Smooth muscle cell (in vitro differentiated cells): ENCODE measurements around the gene LDLRAP1. TPM values are rescaled to one million over a fixed set of nuclear protein-coding genes. Genes with fewer than 3 reads are reported as not detected.

Experiments
- DNase-seq: peaks from one replicate; lab custom pipeline; 2025; ENCODE audit not compliant: unreplicated experiment; lab: John Stamatoyannopoulos, UW
- H2AFZ ChIP-seq: fragments of 200-600 bp; sonication (generic); 2 replicates; pipeline ENCODE4 v1.6.0; 2016; ENCODE audit warnings: antibody characterized with exemption, low read depth, mild to moderate bottlenecking
- H3F3A ChIP-seq: fragments of 200-600 bp; sonication (generic); 2 replicates; pipeline ENCODE4 v1.6.0; 2017; ENCODE audit warnings: antibody characterized with exemption, low read depth
- H3K27ac ChIP-seq: fragments of 200-600 bp; sonication (generic); 2 replicates; pipeline ENCODE4 v1.5.1; 2016; ENCODE audit warnings: low read depth, mild to moderate bottlenecking
- H3K27me3 ChIP-seq: fragments of 200-600 bp; sonication (generic); 2 replicates; pipeline ENCODE4 v1.6.1; 2016; ENCODE audit warnings: low read depth, mild to moderate bottlenecking
- H3K36me3 ChIP-seq: fragments of 200-600 bp; sonication (generic); 2 replicates; pipeline ENCODE4 v1.5.1; 2016; ENCODE audit warnings: low read depth
- H3K4me1 ChIP-seq: fragments of 200-600 bp; sonication (generic); 2 replicates; pipeline ENCODE4 v1.5.1; 2016; ENCODE audit warnings: low read depth
- H3K4me2 ChIP-seq: fragments of 200-600 bp; sonication (generic); 2 replicates; pipeline ENCODE4 v1.6.0; 2016; ENCODE audit warnings: mild to moderate bottlenecking
- H3K4me3 ChIP-seq: fragments of 200-600 bp; sonication (generic); 2 replicates; pipeline ENCODE4 v1.5.1; 2016; ENCODE audit warnings: mild to moderate bottlenecking
- H3K79me2 ChIP-seq: fragments of 200-600 bp; sonication (generic); 2 replicates; pipeline ENCODE4 v1.6.0; 2016; ENCODE audit warnings: low read depth, mild to moderate bottlenecking
- H3K9ac ChIP-seq: fragments of 200-600 bp; sonication (generic); 2 replicates; pipeline ENCODE4 v1.6.0; 2016; ENCODE audit warnings: low read depth
- H3K9me3 ChIP-seq: fragments of 200-600 bp; sonication (generic); replicated peaks from 2 replicates; pipeline ENCODE4 v1.5.1; 2016; ENCODE audit warnings: low read depth
- H4K20me1 ChIP-seq: fragments of 200-600 bp; sonication (generic); 2 replicates; pipeline ENCODE4 v1.6.0; 2016; ENCODE audit warnings: low read depth
- whole genome bisulfite sequencing: methylation state at CpG from one replicate; pipeline ENCODE4 v1.1.7; 2016; ENCODE audit warnings: low lambda C conversion rate; 5-methylcytosine and 5-hydroxymethylcytosine counted together
- polyA plus RNA-seq: library from polyadenylated mRNA; unstranded; fragments of >200 nt; fragmentation: Nextera tagmentation; extraction: Ambion mirVana; gene quantifications from 2 replicates; pipeline ENCODE4 v1.2.1, GENCODE V29; 2016
- total RNA-seq: library from RNA; depleted of rRNA; stranded (reverse); fragments of >200 nt; gene quantifications from 2 replicates; pipeline ENCODE4 v1.2.3, GENCODE V29; 2014
- TF ChIP-seq, protein P1 (sequence below): fragments of 200-600 bp; sonication (generic); IDR thresholded peaks from 2 replicates; pipeline ENCODE4 v1.5.1; 2017; ENCODE audit warnings: borderline replicate concordance, mild to moderate bottlenecking, antibody characterized with exemption; ENCODE audit not compliant: insufficient read depth, poor library complexity, severe bottlenecking

LDLRAP1 gene
- total and polyA plus RNA-seq, 2 experiments from 2014 or later, result 19.5 to 39.0 TPM

DNA sequence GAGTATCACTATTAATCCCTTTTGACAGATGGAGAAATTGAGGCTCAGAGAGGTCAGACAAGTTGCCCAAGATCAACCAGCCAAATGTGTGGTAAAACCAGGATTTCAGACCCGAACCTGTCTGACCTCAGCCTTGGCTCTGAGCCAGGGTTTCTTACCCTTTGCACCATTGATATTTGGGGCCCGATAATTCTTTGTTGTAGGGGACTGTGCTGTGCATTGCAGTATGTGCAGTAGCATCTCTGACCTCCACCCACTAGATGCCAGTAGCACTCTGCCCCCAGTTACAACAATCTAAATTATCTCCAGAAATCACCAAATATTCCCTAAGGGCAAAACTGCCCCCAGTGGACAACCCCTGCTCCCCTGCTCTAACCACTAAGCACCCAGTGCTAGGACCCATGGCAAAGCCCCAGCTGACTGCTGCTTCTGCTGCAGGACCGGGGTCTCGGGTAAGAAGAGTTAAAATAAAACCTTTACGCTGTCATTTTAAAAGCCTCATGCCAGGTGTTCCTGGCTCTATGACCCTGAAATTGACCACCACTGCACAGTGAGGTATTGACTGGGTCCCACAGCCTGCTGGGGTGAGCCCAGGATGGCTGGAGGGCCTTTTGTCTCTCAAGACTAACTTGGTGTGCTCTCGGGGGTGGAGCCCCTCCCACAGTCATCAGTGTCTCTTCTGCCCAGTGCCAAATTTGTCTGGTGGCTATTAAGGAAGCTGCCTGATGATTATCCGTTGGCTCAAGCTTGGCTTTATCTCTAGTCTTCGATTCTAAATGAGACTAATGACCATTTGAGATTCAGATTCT, 67.6 kb downstream of the LDLRAP1 start:
- no peak for DNase-seq
- no peaks in the 10 kb centered on the region for H4K20me1 ChIP-seq
- H3K4me1 ChIP-seq, result peaks cover 3% of the 10 kb centered on the region
- H3K27ac ChIP-seq, result no peak overlapping the region
- H3K9ac ChIP-seq, result no peak overlapping the region
- peaks cover 17% of the 10 kb centered on the region for H3K27me3 ChIP-seq
- peaks cover 11% of the 10 kb centered on the region for H3F3A ChIP-seq
- no peak overlapping the region for H3K4me2 ChIP-seq
- TF ChIP-seq, protein P1, sequence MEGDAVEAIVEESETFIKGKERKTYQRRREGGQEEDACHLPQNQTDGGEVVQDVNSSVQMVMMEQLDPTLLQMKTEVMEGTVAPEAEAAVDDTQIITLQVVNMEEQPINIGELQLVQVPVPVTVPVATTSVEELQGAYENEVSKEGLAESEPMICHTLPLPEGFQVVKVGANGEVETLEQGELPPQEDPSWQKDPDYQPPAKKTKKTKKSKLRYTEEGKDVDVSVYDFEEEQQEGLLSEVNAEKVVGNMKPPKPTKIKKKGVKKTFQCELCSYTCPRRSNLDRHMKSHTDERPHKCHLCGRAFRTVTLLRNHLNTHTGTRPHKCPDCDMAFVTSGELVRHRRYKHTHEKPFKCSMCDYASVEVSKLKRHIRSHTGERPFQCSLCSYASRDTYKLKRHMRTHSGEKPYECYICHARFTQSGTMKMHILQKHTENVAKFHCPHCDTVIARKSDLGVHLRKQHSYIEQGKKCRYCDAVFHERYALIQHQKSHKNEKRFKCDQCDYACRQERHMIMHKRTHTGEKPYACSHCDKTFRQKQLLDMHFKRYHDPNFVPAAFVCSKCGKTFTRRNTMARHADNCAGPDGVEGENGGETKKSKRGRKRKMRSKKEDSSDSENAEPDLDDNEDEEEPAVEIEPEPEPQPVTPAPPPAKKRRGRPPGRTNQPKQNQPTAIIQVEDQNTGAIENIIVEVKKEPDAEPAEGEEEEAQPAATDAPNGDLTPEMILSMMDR, result no peak
- H3K9me3 ChIP-seq, result no peaks in the 10 kb centered on the region
- no peak overlapping the region for H2AFZ ChIP-seq
- no peaks in the 10 kb centered on the region for H3K36me3 ChIP-seq
- 79% methylated on average over 8 of the region's 8 CpGs for WGBS
- no peaks in the 10 kb centered on the region for H3K79me2 ChIP-seq
- H3K4me3 ChIP-seq, result no peak overlapping the region

DNA sequence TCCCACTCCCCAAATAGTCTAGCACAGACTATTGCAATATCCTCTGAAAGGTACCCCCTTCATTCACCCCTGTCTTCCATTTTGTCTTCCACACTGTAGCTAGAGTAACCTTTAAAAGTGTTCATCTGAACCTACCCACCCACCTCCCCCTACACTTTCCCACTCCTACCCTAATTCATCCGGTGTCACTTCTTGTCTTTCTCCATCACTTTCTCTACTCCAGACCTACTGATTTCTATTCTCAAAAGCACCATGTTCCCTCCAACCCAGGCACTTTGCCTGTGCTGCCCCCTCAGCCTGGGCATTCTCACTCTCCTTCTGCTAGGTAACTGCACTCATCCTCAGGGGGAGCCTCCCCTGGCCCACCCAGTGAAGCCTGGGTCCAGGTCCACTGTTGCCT, 68.4 kb downstream of the LDLRAP1 start:
- Histone ChIP-seq H3K4me2 (no peak overlapping the region), H4K20me1 (no peaks in the 10 kb centered on the region), H3K9me3 (no peaks in the 10 kb centered on the region), H3K36me3 (no peaks in the 10 kb centered on the region), H2AFZ (no peak overlapping the region), H3K27ac (no peak overlapping the region), H3K9ac (no peak overlapping the region), H3K27me3 (peaks cover 17% of the 10 kb centered on the region), H3K79me2 (no peaks in the 10 kb centered on the region), H3F3A (peaks cover 11% of the 10 kb centered on the region), H3K4me3 (no peak overlapping the region), H3K4me1 (peaks cover 3% of the 10 kb centered on the region)
- DNase-seq, result no peak
- 100% methylated on average over 1 of the region's 1 CpG for WGBS
- TF ChIP-seq, protein P1, result no peak

DNA sequence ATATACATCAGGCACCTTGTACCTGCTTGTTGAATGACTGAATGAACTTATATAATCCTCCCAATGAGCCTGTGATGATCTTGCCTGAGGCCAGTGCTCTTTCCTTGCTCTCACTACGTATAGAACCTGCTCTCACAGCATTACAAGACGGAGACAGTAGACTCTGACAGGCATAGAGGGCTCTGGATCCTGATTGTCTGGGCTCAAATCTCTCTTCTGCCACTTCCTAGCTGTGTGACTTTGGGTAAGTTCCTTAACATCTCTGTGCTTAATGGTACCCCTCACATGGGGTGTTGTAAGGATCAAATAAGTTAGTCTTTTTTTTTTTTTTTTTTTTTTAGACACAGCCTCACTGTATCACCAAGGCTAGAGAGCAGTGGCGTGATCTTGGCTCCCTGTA, 69.0 kb downstream of the LDLRAP1 start:
- no peak for DNase-seq
- H3K27ac ChIP-seq, result no peak overlapping the region
- no peak overlapping the region for H3K9ac ChIP-seq
- no peak overlapping the region for H3K4me3 ChIP-seq
- H3K79me2 ChIP-seq, result no peaks in the 10 kb centered on the region
- H4K20me1 ChIP-seq, result no peaks in the 10 kb centered on the region
- peaks cover 17% of the 10 kb centered on the region for H3K27me3 ChIP-seq
- TF ChIP-seq, protein P1, result no peak
- H3K4me2 ChIP-seq, result no peak overlapping the region
- WGBS, result 75% methylated on average over 3 of the region's 3 CpGs
- peaks cover 11% of the 10 kb centered on the region for H3F3A ChIP-seq
- H3K36me3 ChIP-seq, result no peaks in the 10 kb centered on the region
- H2AFZ ChIP-seq, result no peak overlapping the region
- H3K4me1 ChIP-seq, result peaks cover 3% of the 10 kb centered on the region
- H3K9me3 ChIP-seq, result no peaks in the 10 kb centered on the region

DNA sequence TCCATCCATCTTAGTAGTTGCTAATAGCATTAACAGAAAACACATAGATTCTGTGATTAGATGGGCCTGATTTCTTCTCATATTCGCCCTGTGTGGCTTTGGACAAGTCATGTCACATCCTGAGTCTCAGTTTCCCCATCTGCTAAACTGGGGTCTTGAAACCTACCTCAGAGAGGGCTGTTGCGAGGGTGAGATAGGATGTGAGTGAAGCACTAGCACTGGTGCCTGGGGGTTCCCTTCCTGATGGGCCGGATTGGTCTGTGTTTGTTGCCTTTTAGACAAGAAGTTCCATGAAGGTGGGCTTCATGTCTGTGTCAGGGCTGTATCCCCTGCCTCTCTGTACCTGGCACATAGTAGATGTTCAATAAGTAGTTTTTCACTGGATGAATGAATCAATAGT, 69.7 kb downstream of the LDLRAP1 start:
- H3K4me1 ChIP-seq, result peaks cover 9% of the 10 kb centered on the region
- H3K27me3 ChIP-seq, result peaks cover 22% of the 10 kb centered on the region
- no peaks in the 10 kb centered on the region for H3K79me2 ChIP-seq
- H2AFZ ChIP-seq, result no peak overlapping the region
- WGBS, result 94% methylated on average over 3 of the region's 3 CpGs
- no peaks in the 10 kb centered on the region for H3K36me3 ChIP-seq
- TF ChIP-seq, protein P1, result no peak
- no peaks in the 10 kb centered on the region for H3K9me3 ChIP-seq
- no peak overlapping the region for H3K4me3 ChIP-seq
- H3K27ac ChIP-seq, result no peak overlapping the region
- no peak for DNase-seq
- no peak overlapping the region for H3K4me2 ChIP-seq
- H4K20me1 ChIP-seq, result no peaks in the 10 kb centered on the region
- peaks cover 11% of the 10 kb centered on the region for H3F3A ChIP-seq
- no peak overlapping the region for H3K9ac ChIP-seq
